Measurements from ENCODE around the gene CIAO3.

GRCh38 chr16:680625-680945, 60.2 kb downstream of the CIAO3 start:
- TF ChIP-seq POLR2A (IDR thresholded peaks at IDR 0.05; ENCODE audit: borderline replicate concordance, extremely low read depth, insufficient read depth, insufficient read length) (no peak), MAX (IDR thresholded peaks at IDR 0.05) (no peak), ZBTB33 (IDR thresholded peaks at IDR 0.05; ENCODE audit: extremely low read depth, insufficient replicate concordance, low read length) (no peak), CTCF (IDR thresholded peaks at IDR 0.05 in 2 of 3, conservative IDR thresholded peaks at IDR 0.05 in 1 of 3; ENCODE audit: borderline replicate concordance in 1 of 3, insufficient read depth in 1 of 3, low read depth in 2 of 3, low read length in 2 of 3) (no peak), EGR1 (IDR thresholded peaks at IDR 0.05; ENCODE audit: low read depth) (no peak), POLR2AphosphoS5 (IDR thresholded peaks at IDR 0.05; ENCODE audit: low read depth, low read length) (no peak), ZNF274 (IDR thresholded peaks at IDR 0.05; ENCODE audit: low read depth, low read length) (no peak), JUND (IDR thresholded peaks at IDR 0.05) (no peak), SRF (IDR thresholded peaks at IDR 0.05; ENCODE audit: low read depth) (no peak), EZH2 (IDR thresholded peaks at IDR 0.05) (no peak), REST (IDR thresholded peaks at IDR 0.05; ENCODE audit: low read depth) (no peak), RAD21 (IDR thresholded peaks at IDR 0.05; ENCODE audit: low read depth) (no peak), YY1 (IDR thresholded peaks at IDR 0.05; ENCODE audit: extremely low read depth, insufficient replicate concordance, low read depth, low read length) (no peak)
